GM13977 (cell line): Measurements from ENCODE around the gene MT1M.

ENCODE experiments used
- DNase-seq: peaks from one replicate; pipeline ENCODE4 v3.0.0; 2012; ENCODE audit warnings: low spot score
- in situ Hi-C: fragments of 300-500 bp; cut with MboI; formaldehyde crosslinking; loops from one replicate; pipeline ENCODE4 v1.12.0; 2022; ENCODE audit warnings: low sequenced_read_pairs, low pct_unique_long_range_greater_than_20kb, mixed read lengths, inconsistent platforms; ENCODE audit not compliant: unreplicated experiment
- TF ChIP-seq, protein P1 (sequence below): IDR thresholded peaks from 2 replicates; pipeline ENCODE4 v1.5.1; 2012; ENCODE audit warnings: mild to moderate bottlenecking, control low read depth; ENCODE audit not compliant: insufficient read depth; ENCODE audit errors: extremely low read depth, missing control alignments

The MT1M gene

GRCh38 chr16:56628486-56629350, 3.7 kb upstream of the MT1M start:
- DNase-seq, result no peak
- in situ Hi-C loops, result no loop called here
- TF ChIP-seq, protein P1, sequence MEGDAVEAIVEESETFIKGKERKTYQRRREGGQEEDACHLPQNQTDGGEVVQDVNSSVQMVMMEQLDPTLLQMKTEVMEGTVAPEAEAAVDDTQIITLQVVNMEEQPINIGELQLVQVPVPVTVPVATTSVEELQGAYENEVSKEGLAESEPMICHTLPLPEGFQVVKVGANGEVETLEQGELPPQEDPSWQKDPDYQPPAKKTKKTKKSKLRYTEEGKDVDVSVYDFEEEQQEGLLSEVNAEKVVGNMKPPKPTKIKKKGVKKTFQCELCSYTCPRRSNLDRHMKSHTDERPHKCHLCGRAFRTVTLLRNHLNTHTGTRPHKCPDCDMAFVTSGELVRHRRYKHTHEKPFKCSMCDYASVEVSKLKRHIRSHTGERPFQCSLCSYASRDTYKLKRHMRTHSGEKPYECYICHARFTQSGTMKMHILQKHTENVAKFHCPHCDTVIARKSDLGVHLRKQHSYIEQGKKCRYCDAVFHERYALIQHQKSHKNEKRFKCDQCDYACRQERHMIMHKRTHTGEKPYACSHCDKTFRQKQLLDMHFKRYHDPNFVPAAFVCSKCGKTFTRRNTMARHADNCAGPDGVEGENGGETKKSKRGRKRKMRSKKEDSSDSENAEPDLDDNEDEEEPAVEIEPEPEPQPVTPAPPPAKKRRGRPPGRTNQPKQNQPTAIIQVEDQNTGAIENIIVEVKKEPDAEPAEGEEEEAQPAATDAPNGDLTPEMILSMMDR, result no peak

DNA sequence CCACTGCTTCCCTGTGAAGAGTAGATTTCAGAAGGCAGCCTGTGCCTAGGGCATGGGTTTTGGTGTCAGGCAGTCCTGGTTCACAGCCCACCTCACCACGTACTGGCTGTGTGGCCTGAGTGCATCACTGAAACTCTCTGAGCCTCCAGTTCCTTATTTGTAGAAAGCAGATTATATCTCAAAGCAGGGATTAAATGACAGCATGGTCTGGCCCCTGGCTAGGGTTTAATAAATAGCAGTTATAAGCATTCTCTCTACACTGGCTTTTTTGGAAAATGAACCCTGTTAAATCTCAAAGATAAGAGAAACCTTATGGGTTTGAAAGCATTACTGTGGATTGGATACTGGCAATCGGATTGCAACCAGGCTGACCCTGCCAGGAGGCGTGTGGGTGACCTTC, 2.9 kb upstream of the MT1M start:
- TF ChIP-seq, protein P1, result no peak
- DNase-seq, result no peak
- in situ Hi-C loops, result no loop called here

- DNase-seq, result peak; percentile 82
- TF ChIP-seq, protein P1, result no peak
Measured at GRCh38 chr16:56630134-56630533, 2.3 kb upstream of the MT1M start.

DNA sequence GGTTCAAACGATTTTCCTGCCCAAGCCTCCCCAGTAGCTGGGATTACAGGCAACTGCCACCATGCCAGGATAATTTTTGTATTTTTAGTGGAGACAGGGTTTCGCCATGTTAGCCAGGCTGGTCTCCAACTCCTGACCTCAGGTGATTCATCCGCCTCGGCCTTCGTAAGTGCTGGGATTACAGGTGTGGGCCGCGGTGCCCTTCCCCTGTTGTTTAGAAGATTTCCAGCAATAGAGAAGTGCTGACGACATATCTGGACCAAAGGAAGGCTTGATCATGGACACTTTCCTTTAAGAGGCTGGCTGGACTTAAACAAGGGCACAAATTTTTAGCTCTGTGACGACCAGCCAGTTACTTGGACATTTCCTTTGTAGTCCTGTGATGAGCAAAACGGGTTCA, 1.3 kb upstream of the MT1M start:
- no peak for DNase-seq
- TF ChIP-seq, protein P1, result no peak
- in situ Hi-C loops, result no loop called here

More at GRCh38 chr16:56630134-56630533, 2.3 kb upstream of the MT1M start:
- in situ Hi-C loops, result no loop called here

DNA sequence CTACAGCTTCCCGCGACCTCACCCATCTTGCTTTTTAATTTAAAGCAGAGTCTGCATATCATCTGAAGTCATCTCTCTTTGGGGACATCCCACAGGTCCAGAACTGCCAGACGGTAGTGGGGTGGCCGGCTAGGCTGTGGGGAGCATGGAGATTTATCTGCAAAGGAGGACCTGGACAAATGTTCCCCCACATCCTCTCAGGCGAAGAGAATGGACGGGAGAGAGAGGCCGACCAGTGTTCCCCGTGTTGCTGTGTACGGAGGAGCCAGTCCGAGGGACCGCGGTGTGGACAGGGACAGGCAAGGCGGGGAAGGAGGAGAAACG, 665 bp upstream of the MT1M start:
- no peak for DNase-seq
- in situ Hi-C loops, result no loop called here
- TF ChIP-seq, protein P1, result no peak

- TF ChIP-seq, protein P1, result no peak
- in situ Hi-C loops, result no loop called here
- DNase-seq, result no peak
Measured at GRCh38 chr16:56632848-56633365, 448 bp downstream of the MT1M start.
